ENCODE data around the gene RANGAP1. TPM values are rescaled to one million over a fixed set of nuclear protein-coding genes. Genes with fewer than 3 reads are reported as not detected.

RANGAP1 gene
- total and polyA plus RNA-seq, 2 donors (not counting 1 experiment from before 2014, with no cell fraction given) = 42.0 to 48.8 TPM

GRCh38 chr22:41223535-41223934 lies 62.5 kb downstream of the RANGAP1 start:
- ChIA-PET POLR2A (no interaction called here), CTCF (interaction anchor here (3.1 kb wide), 1 partner anchor 14 kb away, joined by 10 read pairs; no protein-coding TSS in a partner anchor)
- no peak overlapping the region for H3K27ac ChIP-seq (ENCODE audit: low read length in 2 of 2)
- Mint-ChIP-seq H3K4me1 (peaks cover 2% of the 10 kb centered on the region), H3K9me3 (ENCODE audit: insufficient read depth) (no peaks in the 10 kb centered on the region), H3K27ac (no peak overlapping the region), H3K4me3 (no peak overlapping the region), H3K27me3 (no peaks in the 10 kb centered on the region)
- H3K4me3 ChIP-seq (ENCODE audit: control extremely low read depth in 1 of 5, extremely low read depth in 1 of 5, insufficient read depth in 1 of 5, low read depth in 2 of 5, low read length in 4 of 5) = no peak overlapping the region
- no peaks in the 10 kb centered on the region for H3K27me3 ChIP-seq (replicated peaks in 1 of 4; ENCODE audit: control extremely low read depth in 1 of 4, control insufficient read depth in 3 of 4, insufficient read depth in 4 of 4, low read length in 3 of 4)
- H3K9ac ChIP-seq (ENCODE audit: low read length) = no peak overlapping the region
- peaks cover 1 to 73% of the 10 kb centered on the region in 2 experiments for H3K36me3 ChIP-seq (replicated peaks in 1 of 2; ENCODE audit: control extremely low read depth in 1 of 2, control insufficient read depth in 1 of 2, extremely low read depth in 1 of 2, insufficient read depth in 2 of 2, low read length in 1 of 2)
- no peak overlapping the region for H2AFZ ChIP-seq (ENCODE audit: insufficient read depth, low read depth, low read length, poor library complexity, severe bottlenecking)
- ATAC-seq (ENCODE audit: low read depth) (no peak), DNase-seq (no peak)
- H3K79me2 ChIP-seq (ENCODE audit: control insufficient read depth, insufficient read depth, low read length) = no peaks in the 10 kb centered on the region
- H3K4me1 ChIP-seq (ENCODE audit: control insufficient read depth in 2 of 2, insufficient read depth in 2 of 2, low read length in 2 of 2) = no peaks in the 10 kb centered on the region
- H3K4me2 ChIP-seq (replicated peaks; ENCODE audit: low read depth, low read length, poor library complexity, severe bottlenecking) = no peak overlapping the region
- H3K9me3 ChIP-seq (ENCODE audit: control extremely low read depth in 1 of 3, control insufficient read depth in 2 of 3, insufficient read depth in 1 of 3, low read length in 2 of 3) = no peaks in the 10 kb centered on the region
- intact Hi-C loops (cut with micrococcal nuclease) = no loop called here
- 93% methylated on average over 5 of the region's 7 CpGs for WGBS (ENCODE audit: insufficient coverage)
- no peaks in the 10 kb centered on the region for H4K20me1 ChIP-seq (ENCODE audit: control insufficient read depth, insufficient read depth, low read length, poor library complexity, severe bottlenecking)
- no peak for TF ChIP-seq EZH2 (IDR thresholded peaks at IDR 0.05; ENCODE audit: borderline replicate concordance, insufficient read depth, low read depth, low read length, poor library complexity, severe bottlenecking)

- Histone ChIP-seq H3K9me3 (ENCODE audit: control extremely low read depth in 1 of 3, control insufficient read depth in 2 of 3, insufficient read depth in 1 of 3, low read length in 2 of 3) (no peaks in the 10 kb centered on the region), H3K27me3 (replicated peaks in 1 of 4; ENCODE audit: control extremely low read depth in 1 of 4, control insufficient read depth in 3 of 4, insufficient read depth in 4 of 4, low read length in 3 of 4) (no peaks in the 10 kb centered on the region), H2AFZ (ENCODE audit: insufficient read depth, low read depth, low read length, poor library complexity, severe bottlenecking) (no peak overlapping the region), H3K27ac (ENCODE audit: low read length in 2 of 2) (no peak overlapping the region), H3K4me1 (ENCODE audit: control insufficient read depth in 2 of 2, insufficient read depth in 2 of 2, low read length in 2 of 2) (peaks cover 0 to 1% of the 10 kb centered on the region in 2 donors), H4K20me1 (ENCODE audit: control insufficient read depth, insufficient read depth, low read length, poor library complexity, severe bottlenecking) (no peaks in the 10 kb centered on the region), H3K4me2 (replicated peaks; ENCODE audit: low read depth, low read length, poor library complexity, severe bottlenecking) (no peak overlapping the region), H3K79me2 (ENCODE audit: control insufficient read depth, insufficient read depth, low read length) (no peaks in the 10 kb centered on the region), H3K4me3 (ENCODE audit: control extremely low read depth in 1 of 5, extremely low read depth in 1 of 5, insufficient read depth in 1 of 5, low read depth in 2 of 5, low read length in 4 of 5) (no peak overlapping the region), H3K9ac (ENCODE audit: low read length) (no peak overlapping the region), H3K36me3 (replicated peaks in 1 of 2; ENCODE audit: control extremely low read depth in 1 of 2, control insufficient read depth in 1 of 2, extremely low read depth in 1 of 2, insufficient read depth in 2 of 2, low read length in 1 of 2) (peaks cover 1 to 70% of the 10 kb centered on the region in 2 experiments)
- 100% methylated on average over 5 of the region's 9 CpGs for WGBS (ENCODE audit: insufficient coverage)
- Mint-ChIP-seq H3K27me3 (no peaks in the 10 kb centered on the region), H3K4me3 (no peak overlapping the region), H3K27ac (no peak overlapping the region), H3K9me3 (ENCODE audit: insufficient read depth) (no peaks in the 10 kb centered on the region), H3K4me1 (peaks cover 2% of the 10 kb centered on the region)
- CTCF ChIA-PET = interaction anchor here (3.1 kb wide), 1 partner anchor 14 kb away, joined by 10 read pairs; no protein-coding TSS in a partner anchor
- no peak for TF ChIP-seq EZH2 (IDR thresholded peaks at IDR 0.05; ENCODE audit: borderline replicate concordance, insufficient read depth, low read depth, low read length, poor library complexity, severe bottlenecking)
- TF ChIP-seq CTCF (IDR thresholded peaks at IDR 0.05) = no peak
- DNase-seq = no peak
- intact Hi-C loops (cut with micrococcal nuclease) = no loop called here
- POLR2A ChIA-PET = no interaction called here
- no peak for ATAC-seq (ENCODE audit: low read depth)
Measured at GRCh38 chr22:41222846-41223507, 63.0 kb downstream of the RANGAP1 start.

Data from B cell (primary cell).